HG03520 (cell line): Measurements from ENCODE around the gene MAPK8IP3.

Source experiments
- ATAC-seq: cut with Tn5 transposase; IDR thresholded peaks from one replicate; pipeline ENCODE4 v1.9.1; 2021; ENCODE audit warnings: mild to moderate bottlenecking, moderate library complexity; ENCODE audit not compliant: unreplicated experiment

Gene MAPK8IP3

DNA sequence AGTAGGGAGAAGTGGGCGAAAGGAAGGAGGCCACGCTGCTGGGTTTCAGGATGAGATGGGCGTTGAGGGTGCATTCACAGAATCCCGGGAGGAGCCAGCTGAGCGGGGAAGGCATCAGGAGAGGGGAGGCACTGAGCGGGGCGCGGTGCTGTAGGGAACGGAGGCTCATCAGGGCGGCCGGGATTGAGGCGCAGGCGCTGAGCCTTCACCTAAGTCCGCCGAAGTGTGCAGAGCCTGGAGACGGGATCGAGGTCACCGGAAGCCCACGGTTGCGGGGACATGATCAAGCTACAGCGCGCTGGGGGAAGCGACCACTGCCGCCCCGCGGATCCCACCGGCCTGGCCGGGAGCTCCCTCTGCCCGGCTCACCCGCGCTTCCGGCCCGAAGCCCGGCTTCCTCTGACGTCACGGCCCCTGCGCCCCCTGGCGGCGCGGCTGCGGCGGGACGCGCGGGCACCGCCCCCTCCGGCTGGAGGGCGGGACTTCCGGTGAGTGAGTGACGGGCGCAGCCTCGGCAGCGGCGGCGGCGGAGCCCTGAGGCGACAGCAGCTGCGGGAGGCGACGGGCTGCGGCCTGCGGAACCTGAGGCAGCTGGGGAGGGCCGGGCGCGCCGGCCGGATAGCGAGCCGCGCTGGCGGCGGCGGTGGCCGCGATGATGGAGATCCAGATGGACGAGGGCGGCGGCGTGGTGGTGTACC, at the start of gene MAPK8IP3:
Gene MAPK8IP3, plus strand, starts transcription at position 508 of the 698 bp plus-strand sequence. Its CDS starts 145 bp downstream, at position 653.
- ATAC-seq, result peak; percentile 62

DNA sequence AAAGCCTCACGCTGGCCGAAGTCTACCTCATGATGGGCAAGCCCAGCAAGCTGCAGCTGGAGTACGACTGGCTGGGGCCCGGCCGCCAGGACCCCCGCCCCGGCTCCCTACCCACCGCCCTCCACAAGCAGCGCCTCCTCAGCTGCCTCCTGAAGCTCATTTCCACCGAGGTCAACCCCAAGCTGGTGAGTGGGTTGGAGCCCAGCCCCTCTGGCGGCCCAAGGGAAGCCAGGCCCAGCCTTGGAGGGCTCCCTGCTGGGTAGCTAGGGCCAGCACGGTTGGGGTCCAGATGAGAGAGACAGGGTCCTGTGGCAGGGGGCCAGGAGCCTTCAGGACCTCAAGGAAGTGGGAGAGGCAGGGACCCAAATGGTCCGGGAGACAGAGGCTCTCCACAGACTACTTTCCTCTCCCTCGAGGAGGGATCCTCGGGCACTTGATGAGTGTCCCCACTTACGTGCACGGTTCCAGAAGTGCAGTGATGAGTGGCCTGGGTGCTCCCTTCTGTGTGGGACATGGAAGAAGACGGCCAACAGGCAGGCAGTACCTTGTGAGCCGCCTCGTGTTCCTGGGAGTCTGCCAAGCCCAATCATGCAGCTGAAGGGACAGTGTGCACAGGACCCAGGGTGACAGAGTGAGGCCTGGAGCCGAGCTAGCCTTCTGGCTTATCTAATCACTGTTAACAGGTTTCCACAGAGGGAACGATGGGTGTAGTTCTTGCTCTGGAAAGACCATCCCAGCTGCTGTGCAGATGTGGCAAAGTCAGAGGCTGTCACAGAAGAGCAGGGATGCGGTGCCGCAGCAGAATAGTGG, 49.0 kb upstream of the MAPK8IP3 start:
- no peak for ATAC-seq

DNA sequence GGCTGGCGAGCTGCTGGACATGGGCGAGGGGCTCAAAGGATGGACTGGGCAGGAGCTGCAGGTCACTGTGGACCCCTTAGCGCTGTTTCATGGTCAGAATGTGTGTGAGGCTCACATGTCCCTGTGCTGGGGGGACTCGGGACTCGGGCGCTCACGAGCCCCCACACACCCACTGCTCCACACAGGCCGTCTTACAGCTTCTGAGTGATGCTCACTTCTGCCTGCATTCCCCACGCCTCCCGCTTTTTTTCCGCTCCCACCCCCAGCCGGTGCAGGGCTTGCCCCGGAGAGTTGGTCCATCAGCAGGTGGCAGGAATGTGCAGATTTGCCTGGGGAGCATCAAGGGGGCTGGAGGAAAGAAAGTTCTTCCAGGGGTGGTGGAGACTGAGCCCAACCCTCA, 48.2 kb upstream of the MAPK8IP3 start:
- no peak for ATAC-seq

- no peak for ATAC-seq
Measured at GRCh38 chr16:1659031-1659430, 47.0 kb upstream of the MAPK8IP3 start.

GRCh38 chr16:1661826-1662225, 44.2 kb upstream of the MAPK8IP3 start:
- ATAC-seq, result no peak

GRCh38 chr16:1662543-1662942, 43.5 kb upstream of the MAPK8IP3 start:
- no peak for ATAC-seq

- no peak for ATAC-seq
Measured at GRCh38 chr16:1665829-1666228, 40.2 kb upstream of the MAPK8IP3 start.

GRCh38 chr16:1666316-1666715, 39.7 kb upstream of the MAPK8IP3 start:
- ATAC-seq, result no peak

- ATAC-seq, result no peak
Measured at GRCh38 chr16:1667271-1667670, 38.7 kb upstream of the MAPK8IP3 start.

- no peak for ATAC-seq
Measured at GRCh38 chr16:1667916-1668315, 38.1 kb upstream of the MAPK8IP3 start.

DNA sequence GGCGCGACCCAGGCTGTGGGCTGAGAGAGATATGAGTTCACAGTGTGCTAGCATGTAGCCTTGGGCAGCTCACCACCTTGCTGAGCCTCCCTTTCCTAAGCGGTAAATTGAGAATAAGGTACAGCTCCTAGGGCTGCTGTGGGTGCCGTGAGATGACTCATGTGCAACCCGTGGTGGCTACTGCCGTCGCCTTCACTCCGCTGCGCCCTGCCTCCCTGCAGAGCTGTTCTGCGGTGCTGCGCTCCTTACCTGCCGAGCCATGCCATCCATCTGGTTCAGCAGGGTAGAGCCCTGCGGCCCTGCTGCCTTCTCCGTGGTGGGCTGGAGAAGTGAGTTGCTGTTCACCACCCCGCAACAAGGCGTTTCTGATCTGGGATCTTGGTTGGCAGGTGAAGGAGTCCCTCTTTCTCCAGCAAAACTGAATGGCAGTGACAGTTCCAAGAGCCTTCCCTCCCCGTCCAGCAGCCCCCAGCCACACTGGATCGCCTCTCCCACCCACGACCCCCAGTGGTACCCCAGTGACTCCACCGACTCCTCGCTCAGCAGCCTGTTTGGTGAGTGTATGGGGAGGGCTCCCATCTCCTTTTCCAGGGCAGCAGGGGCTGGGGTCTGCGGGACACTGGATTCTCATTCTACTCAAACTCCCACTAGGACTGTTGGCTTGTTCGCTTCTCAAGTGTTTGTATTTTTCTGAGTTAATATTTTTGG, 37.2 kb upstream of the MAPK8IP3 start:
- no peak for ATAC-seq

- no peak for ATAC-seq
Measured at GRCh38 chr16:1669698-1670097, 36.3 kb upstream of the MAPK8IP3 start.

DNA sequence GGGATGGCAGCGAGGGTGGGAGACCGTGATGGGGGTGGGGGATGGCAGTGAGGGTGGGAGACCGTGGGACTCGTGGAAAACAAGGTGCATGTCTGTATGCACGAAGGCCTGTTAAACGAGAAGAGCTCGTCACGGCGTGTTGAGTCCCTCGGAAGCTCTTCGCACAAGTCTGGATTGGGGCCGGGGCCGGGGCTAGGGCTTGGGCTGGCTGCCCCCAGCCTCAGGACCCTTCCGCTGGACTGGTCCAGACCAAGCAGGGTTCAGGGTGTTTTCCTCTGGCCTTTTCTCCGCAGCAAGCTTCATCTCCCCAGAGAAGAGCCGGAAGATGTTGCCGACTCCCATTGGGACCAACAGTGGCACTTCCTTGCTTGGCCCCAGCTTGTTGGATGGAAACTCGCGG, 35.6 kb upstream of the MAPK8IP3 start:
- ATAC-seq, result no peak

DNA sequence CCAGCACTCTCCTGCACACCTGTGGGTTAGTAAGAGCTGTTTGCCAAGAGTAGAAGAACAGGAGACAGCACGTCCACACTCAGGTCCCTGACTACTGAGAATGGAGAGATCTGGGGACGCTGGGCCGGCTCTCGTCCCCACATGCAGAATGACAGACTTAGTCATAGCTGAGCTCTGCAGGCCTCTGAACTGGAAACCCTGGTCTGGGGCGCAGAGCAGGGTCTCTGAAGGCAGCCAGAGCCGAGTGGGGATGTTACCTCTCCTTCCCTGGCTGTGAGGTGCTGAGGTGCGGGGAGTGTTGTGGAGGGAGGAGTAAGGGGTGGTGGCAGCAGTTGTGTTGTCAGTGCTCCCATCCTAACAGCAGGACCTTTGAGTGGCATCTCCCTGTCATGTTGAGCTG, 35.1 kb upstream of the MAPK8IP3 start:
- ATAC-seq, result no peak

- no peak for ATAC-seq
Measured at GRCh38 chr16:1673424-1674151, 32.4 kb upstream of the MAPK8IP3 start.

GRCh38 chr16:1674306-1674705, 31.7 kb upstream of the MAPK8IP3 start:
- ATAC-seq, result no peak

- no peak for ATAC-seq
Measured at GRCh38 chr16:1674751-1675664, 31.0 kb upstream of the MAPK8IP3 start.

DNA sequence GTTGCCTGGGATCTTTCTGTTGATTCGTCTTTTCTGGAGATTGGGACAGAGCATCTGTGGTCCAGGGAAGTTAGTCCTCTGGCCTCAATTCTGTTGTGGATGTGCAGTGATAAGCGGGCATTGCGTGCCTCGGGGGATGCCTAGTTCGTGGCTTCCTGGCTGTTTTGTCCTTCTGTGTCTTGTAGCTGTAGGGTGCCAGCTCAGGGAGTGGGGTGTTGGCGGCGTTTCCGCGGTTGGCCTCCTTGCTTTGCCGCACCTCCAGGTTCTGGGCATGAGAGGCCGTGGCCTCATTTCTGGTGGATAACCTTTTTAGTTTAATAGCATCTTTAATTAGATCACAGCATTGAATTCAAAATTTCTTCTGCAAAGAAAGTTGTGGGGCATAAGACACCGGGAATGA, 29.3 kb upstream of the MAPK8IP3 start:
- no peak for ATAC-seq

DNA sequence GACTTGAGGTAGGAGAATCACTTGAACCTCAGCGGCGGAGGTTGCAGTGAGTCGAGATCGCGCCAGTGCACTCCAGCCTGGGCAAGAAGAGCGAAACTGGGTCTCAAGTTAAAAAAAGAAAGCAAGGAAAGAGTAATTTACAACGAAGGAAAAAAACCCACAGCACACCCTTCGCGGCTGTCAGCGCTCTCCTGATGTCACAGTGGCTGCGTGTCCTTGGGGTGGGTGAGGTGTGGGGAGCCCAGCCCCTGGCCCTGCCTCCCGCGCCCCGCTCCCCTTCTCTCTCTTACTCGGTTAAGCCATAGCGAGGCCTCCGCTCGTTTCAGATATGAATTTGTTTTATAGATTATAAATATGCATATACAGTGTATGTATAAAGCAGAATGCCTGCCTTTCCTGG, 28.7 kb upstream of the MAPK8IP3 start:
- ATAC-seq, result no peak

DNA sequence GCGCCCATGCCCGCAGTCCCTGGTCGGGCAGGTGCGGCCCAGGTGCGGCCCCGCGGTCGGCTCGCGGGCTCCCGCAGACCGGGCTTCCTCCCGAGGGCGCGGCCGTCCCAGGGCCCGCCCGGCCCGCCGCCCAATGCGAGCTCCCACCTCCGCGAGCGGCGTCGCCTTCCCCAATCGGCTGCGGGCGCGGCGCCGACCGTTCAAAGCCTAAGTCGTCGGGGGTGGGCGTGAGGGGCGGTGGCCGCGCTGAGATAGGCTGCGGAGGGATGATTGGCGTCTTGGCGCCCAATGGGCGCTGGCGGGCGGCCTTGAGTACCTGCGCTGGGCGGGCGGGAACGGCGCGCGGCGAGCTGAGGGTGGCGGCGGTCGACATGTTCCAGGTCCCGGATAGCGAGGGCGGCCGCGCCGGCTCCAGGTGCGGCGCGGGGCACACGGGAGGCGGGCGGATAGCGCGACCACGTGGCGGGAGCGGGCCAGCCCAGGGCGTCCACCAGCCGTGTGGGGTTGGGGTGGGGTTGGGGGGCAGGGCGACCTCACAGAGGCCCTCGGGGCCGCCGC, 28.0 kb upstream of the MAPK8IP3 start, which contains the start of gene JPT2:
Gene JPT2, plus strand, starts transcription at position 338 of the 558 bp plus-strand sequence. Its CDS starts 34 bp downstream, at position 372.
- peak; percentile 92 for ATAC-seq
